ENCODE results near the gene USP48.
A peak's percentile ranks its signal among the peaks of the same experiment; 100 is the strongest.

The USP48 gene

DNA sequence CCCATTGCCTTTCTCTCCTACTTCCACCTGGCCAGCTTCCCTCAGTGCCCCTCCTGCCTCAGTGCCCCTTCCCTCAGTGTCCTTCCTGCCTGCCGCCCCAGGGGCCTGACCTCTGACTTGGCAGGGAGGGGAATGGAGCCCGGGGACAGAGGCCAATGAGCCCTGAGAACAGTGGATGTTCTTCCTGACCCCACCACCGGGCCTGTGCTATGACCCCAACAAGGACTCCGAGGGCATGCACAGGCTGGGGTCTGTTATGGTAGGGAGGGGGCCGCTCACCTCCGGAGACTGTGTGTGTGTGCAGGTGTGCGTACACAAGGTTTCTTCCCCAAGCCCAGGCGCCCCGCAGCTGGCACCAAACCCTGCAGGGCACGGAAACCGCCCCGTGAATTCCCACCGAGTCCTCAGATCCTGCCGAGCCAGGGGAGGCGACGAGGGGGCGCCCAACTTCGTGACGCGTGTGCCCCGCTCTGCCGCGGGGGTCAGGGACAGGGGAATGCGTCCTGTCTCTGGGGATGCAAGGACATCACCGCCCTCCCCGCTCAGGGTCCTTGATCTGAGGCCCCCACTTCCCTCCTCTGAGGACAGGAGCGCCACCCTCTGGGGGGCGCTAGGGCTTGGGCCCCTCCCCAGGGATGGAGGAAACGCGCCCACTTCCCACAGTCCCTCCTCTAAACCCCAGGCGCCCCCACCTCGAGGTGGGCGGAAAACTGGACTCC, 114.6 kb downstream of the USP48 start:
- DNase-seq (ENCODE audit: low spot score): no peak

DNA sequence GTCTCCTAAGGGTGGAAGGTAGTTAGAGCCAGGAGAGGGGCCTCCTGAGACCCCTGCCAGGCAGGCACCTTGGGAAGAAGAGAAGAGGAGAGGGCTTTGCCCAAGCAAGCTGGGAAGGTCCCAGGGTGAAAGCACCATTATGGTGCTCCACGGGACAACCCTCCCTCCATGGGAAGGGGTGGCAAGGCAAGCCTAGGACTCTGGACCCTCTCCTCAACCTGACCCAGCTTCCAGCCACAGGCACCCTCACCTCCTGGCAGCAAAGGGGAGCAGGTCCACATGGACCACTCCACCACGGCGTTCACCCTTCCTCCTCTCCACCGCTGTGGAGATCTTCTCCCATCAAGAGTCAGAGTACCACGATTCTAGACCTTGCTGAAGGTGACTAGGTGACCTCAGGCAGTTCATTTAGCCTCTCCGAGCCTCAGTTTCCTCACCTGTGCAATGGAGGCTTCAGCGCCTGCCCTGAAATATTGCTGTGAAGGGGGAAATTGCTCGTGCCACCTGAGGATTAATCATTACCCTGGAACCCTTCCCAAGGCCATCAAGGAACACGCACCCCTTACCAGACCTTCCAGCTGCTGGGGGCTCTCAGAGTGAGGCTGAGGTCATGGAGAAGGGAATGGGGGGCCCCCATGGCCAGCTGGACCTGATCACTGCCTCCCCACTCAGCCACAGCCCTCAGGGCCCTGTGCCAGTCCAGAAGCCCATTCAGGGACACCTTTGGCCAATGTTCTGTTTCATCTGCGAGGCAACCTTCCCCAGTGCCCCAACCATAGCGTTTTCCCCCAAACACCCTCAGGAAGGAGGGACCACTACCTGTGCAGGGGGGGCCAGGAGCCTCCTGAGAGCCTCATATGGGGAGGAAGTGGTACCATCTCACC, 115.4 kb downstream of the USP48 start:
- no peak for DNase-seq (ENCODE audit: low spot score)

DNA sequence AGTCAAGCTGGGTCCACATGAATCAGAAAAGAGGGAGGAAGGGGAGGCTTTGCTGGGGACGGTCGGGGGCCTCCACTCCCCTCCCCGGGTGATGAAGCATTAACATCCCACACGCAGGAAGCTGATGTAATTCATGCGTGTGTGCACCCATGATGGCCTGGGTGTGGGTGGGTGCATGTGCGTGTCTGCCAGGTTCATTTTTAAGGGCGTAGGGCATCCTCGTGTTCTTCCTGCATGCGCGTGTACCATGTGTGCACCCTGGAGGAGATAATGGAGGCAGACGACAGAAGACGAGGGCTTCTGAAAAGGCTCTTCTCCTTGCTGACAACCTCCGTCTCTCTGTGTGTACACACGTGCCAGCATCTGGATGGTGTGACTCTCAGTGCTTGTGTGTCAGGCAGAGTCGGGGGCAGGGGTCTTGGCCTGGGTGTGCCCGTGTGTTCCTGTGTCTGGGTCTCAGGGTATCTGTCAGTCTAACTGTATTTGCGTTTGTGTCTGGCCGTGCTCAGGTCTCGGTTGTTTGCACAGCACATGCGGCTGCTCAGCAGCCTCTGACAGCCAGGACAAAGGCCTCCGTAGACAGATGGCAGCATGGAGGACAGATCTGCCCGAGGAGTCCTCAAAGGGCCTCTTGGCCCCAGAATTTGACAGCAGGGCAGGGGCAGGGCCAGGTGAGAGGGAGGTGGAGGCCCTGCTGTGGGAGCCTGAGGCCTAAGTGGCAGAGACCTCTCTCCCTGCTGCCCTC, 116.2 kb downstream of the USP48 start:
- no peak for DNase-seq (ENCODE audit: low spot score)

DNA sequence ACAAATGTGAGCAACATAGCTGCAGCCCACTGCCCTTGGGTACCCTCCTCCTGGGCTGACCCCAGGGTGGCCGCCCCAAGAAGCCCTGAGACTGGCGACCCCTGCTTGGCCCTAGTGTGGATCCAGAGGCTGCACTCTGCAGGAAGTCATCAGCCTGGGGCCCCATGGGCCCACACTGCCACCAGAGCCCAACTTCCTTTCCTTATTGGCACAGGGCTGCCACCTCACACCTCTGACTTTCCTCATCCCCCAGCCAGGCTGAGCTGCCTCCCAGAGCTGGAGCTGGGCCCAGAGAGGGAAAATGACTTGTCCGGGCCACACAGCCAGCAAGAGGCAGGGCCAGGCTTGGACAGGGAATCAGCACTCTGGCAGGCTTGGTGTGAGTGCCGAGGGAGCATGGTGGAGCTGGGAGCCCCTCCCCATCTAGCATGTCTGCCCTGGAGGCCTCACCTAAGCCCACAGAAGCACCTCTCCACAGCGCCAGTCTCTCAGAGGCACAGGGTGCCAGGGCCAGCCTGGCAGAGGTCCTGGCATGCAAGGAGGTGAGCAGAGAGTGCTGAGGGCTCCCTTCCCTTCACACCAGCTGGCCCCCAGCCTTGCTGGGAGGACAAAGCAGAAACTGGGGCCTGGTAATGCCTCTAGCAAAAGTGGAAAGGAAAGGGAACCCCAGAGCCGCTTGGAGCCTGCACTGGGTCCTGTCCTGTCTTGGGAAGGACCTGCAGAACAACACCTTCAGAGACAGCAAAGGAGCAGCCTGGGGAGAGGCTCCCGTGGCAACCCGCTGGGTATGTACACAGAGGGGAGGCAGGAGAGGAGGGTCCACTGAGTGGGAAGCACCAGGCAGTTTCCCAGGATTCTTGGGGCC, 117.0 kb downstream of the USP48 start:
- no peak for DNase-seq (ENCODE audit: low spot score)

DNA sequence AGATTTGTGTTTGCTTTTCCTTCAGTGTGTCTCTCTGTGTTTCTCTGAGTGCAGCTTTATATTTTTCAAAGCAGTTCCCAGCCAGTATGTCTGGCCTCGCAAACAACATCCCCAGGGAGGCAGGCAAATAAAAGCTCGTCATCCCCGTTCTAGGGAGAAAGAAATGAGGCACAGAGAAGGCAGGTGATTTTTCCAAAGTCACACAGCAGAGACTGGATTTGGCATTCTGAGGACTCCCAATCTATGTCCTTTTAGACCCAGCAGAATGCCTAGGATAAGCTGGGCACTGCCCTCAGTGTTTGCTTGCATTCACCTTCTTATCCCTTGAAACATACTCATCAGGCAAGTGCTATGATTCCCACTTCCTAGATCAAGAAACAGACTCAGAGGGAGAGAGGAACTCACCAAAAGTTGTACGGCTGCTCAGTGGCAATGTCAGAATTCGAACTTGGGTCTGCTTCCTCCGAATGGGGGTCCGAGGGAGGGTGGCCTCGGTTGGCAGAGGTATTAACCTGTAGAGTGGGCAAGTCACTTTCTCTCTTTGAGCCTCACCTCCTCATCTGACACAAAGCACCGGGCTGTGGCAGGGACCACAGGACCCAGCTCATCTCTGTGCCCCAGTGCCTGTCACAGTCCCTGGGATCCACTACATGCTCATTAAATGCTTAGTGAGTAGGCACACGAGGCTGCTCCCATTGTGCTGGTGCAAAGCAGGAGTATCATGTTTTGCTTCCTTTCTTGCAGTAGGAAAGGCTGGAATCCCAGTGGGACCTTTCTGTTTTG, 118.0 kb downstream of the USP48 start:
- no peak for DNase-seq (ENCODE audit: low spot score)

DNA sequence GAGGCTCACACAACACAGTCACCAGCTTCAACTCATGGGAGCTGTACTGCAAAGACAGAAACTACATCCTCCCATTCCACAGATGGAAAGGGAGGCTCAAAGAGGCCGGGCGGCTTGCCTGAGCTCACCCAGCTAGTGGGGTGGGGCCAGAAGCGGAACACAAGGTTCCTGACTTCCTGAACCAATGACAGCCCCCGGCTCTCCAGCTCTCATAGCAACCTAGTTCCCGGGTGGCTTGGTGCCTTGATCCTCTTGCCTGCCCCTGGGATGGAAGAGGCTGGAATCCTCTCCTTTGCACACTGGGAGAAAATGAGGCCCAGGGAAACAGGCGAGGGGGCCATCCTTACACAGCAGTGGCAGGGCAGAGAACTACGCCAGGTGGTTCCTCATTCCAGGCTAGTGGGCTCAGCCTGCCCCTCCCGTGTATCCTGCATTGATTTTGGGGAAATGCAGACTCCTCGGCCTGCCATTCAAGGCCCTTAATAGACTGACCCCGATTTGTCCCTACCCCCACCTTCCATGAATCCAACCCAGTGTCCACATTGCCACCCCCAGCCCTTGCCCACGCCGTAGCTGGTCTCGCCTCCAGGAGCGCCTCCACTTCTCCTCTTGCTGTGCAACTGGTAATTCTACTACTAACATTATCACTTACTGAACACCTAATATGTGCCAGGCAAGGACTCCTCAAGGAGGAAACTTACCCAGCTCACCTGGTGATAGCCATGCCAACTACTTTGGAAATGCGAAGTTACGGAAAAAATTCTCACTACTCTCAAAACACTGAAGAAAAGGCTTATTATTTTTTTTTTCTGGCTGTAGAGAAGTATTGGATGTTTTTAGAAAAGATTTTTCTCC, 118.8 kb downstream of the USP48 start:
- no peak for DNase-seq (ENCODE audit: low spot score)

DNA sequence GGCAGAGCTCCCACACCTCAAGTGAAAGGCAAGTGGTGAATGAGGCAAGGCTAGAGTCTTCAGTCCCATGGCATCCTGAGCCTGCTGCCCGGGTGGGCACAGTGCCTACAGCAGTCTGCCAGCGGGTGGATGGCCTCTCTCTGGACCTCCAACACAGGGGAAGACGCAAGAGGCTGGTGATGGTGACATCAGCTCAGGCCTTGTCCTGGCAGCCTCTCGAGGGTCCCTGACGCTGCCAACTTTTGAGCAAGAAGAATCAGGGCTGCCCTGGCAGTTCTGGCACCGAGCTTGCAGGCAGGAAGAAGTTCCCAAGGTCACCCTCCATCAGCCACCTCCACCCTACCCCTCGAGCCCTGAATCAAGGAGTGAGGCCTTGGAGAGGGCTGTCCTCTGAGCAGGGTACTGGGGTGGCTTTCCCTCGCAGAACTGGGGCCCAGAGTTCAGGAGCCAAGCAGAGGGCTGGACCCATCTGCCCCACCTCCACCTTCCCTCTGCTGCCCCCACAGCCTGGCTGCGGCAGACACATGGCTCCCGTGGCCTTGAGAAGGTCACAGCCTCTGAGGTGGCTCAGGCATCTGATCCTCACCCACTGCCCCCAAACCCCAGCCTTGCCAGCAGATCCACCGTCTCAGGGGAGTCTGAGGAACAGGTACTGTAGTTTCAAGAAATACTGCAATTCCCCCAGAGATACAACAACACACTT, 119.5 kb downstream of the USP48 start:
- DNase-seq (ENCODE audit: low spot score): no peak

DNA sequence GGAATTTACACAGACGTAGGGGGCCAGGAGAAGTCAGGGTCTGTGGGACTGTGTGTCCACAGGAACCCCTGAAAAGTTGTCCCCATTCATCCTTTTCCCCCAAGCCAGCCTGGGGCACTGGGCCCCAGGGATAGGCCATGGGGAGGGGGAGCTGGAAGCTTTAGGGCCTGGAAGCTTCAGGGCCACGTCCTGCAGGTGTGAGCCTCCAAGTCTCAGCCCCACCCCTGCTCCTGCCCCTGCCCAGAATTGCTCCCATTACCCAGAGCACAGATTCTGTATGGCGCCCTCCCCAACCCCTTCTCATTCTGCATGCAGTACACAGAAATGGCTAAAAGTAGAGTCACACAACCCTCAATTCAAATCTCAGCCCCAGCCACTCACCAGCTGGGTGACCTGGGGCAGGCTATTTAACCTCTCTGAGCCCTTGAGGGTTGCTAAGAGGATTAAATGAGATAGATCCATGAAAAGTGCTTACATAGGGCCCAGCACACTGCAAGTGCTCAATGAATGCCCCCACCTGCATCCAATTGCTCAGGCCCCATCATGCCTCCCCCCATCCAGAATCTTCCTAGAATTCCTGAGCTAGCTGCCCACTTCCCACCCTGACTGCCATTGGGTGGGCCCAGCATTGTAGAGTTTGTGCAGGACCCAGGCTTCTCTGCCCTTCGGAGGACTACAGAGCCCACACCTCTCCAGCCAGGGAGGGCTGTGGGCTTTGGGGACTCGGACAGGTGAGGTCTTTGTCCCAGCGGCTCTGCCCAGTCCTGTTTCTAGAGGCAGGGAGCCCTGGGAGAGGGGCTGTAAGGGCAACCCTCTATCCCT, 120.3 kb downstream of the USP48 start:
- DNase-seq (ENCODE audit: low spot score): no peak

DNA sequence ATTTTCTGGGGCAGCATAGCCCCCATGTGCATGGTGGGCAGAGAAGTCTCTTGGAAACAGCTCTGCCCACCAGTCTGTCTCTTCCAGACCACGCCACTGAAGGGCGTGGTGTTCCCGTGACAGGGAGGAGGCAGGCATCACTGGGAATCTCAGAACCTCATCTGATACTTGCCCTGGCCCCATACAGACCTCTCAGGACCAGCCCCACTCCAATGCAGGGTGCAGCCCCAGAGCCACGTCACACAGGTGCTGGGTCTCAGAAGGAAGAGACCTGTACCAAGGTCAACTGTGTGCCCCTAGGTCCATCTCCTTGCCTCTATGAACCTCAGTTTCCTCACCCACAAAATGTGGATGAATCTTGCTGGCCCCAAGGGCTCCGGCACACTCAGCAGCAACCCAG, 121.1 kb downstream of the USP48 start:
- DNase-seq (ENCODE audit: low spot score): no peak

DNA sequence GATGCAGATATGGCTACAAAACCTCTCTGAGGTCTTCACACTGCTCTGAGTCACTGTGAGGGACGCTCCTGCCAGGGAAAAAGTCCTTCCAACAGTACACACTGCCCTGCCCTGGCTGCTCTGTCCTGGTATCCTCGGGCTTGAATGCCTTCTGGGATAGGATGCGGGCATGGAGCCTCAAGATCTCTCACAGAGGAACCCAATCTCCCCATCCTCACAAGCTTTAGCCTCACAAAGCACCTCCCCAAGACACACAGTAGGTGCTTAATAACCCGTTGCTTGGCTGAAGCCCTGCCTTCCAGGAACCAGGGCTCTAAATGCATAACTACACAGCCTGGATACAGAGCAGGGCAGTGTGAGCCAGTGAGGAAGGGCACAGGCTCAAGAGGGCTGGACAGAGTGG, 123.0 kb downstream of the USP48 start:
- no peak for DNase-seq (ENCODE audit: low spot score)

DNA sequence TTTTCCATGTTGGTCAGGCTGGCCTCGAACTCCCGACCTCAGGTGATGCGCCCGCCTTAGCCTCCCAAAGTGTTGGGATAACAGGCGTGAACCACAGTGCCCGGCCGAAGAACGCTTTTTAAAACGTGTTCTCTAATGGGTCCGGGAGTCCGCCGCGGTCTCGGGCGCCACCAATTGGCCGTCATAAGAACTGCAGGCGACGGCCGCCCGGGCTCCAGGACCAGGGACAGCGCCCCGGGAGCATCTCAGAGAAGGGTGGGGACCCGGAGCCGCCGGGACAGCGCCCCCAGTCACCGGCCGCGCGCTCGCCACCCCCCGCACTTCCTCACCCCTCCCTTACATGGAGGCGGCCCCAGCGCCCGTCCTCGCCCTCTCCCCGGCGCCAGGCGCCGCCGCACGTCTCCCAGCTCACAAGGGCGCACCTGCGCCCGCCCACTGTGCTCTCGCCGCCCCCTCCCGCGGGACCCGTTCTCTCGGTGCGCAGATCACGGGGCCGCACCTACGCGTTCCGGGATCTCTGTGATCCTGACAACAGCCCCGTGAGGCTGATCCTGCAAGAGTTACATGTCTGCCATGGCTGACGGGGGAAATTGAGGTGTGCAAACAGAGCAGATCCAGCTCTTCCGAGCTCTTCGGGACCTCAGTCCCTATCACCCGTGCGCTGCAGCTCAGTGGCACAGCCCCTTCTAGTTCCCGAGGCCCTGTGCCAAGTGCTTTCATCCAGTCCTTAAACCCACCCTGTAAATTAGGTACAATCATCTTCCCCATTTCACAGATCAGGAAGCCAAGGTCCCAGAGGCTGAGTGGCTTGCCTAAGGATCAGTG, 123.6 kb downstream of the USP48 start:
- DNase-seq (ENCODE audit: low spot score): peak; percentile 91

DNA sequence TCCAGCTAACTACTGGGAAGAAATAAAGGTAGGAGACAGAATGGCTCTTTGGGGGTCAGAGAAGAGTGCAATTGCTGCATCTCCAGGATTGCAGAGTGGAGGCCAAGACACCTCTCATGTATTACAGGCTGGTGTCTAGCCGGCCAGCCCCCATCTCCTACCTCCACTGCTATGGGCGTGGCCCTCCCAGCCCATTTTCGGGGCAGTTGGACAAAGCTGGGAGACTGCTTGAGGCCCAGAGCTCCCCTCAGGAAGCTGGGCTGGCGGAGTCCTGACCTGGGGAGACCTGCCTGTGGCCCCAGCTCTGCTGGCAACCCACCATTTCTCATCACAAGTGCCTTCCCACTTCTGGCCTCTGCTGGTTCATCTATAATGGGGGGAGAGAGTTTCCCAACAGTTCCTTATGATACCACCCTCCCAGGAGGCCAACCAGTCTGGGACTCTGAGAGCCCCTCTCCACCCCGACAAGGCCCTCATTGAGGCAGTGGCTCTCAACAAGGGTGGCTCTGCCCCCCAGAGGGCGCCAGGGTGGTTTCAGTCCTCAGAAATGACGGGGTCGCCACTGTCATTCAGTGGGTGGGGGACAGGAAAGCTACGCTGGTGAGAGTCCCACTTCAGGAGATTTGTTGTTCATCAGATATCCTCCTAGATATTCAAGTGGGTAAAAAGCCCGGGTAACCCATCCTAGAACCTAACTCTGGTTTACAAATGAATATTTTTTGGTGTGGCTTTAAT, 125.3 kb downstream of the USP48 start:
- no peak for DNase-seq (ENCODE audit: low spot score)

DNA sequence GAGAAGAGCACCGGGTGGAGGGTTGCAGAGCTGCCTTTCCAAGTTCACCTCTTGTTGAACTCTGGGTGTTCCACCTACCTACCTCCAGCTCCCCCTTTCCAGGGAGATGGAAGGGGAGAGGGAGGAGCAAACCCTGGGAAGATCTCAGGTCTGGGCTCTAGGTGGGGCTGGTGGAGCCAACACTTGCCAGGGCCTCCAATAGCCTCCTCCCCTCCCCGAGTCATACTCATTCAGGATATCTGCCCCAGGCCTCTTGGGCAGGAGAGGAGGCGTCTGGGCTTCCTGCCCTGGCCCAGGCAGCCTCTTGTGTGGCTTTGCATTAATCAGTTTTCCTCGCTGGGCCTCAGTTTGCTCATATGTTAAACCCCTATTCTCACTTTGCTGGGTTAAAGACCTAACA, 127.2 kb downstream of the USP48 start:
- DNase-seq (ENCODE audit: low spot score): no peak

DNA sequence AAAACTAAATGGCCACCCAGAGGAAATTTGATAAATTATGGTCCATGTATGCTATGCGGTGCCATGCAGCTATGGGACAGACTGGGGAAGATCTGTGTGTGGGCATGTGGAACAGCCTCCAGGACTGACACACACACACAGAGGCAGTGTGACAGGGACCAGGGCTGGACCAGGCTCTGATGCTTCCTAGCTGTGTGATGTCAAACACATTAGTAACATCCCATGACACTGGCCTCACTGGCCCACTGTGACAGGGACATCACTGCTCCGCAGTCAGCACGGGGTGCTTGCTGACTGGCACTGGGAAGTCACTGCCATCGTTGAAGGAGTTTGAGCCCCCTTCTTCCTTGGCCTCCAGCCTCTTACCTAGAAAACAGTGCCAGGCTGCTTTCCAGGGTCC, 127.7 kb downstream of the USP48 start:
- no peak for DNase-seq (ENCODE audit: low spot score)

DNA sequence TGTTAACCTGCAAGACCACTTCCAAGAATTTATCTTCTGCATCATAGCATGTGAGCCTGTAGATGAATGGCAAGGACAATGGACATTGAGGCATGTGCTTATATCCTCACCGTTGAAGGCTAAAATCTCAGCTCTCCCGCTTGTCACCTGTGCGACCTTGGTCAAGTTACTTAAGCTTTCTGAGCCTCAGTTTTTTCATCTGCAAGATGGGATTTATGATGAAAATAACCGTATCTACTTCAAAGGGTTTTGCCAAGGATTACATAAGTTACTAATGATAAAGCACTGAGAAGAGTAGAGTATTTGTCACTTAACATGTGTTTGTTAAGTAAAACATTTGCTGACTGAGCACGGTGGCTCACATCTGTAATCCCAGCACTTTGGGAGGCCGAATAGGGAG, 128.7 kb downstream of the USP48 start:
- DNase-seq (ENCODE audit: low spot score): no peak

DNA sequence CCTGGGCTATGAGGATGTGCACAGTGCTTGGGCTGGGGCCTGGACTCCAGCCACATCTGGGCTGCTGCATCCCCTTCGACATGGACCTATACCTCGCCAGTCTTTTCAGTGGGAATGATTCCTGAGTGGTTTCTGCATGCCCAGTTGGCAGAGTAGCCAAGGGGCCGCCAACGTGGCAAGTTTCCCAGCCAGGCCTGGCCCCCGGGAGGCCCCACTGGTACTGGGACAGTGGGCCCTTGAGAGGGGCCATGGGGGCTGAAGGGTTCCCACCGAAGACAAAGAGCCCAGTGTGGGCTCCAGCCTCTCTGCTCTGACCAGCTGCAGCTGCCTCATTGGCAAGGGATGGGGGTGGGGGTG, 129.2 kb downstream of the USP48 start:
- DNase-seq (ENCODE audit: low spot score): no peak
